Activated CD8-positive, alpha-beta memory T cell treated with anti-CD3 and anti-CD28 coated beads, Interleukin-2, amount 10 ng/mL, durations not matched to agents 7 days and 5 days (primary cell): Measurements from ENCODE around the gene PLEKHM1. TPM values are rescaled to one million over a fixed set of nuclear protein-coding genes. Genes with fewer than 3 reads are reported as not detected.
"Not testable (repeated sequence)": the region's sequence is repeated elsewhere in the genome, so short reads cannot be mapped to it uniquely, and the experiment has no call there.

ENCODE experiments used
- ATAC-seq: fragments of 150-1000 bp; cut with Tn5 transposase; one replicate; pipeline ENCODE4 v1.10.0; 2021; ENCODE audit warnings: moderate library complexity
- CTCF ChIA-PET: fragments of 350-600 bp; sonication (Branson Sonifier 250); formaldehyde crosslinking; loops from one replicate; lab custom pipeline; 2021; ENCODE audit warnings: antibody characterized with exemption; lab: Charles Lee
- DNase-seq: peaks from one replicate; pipeline ENCODE4 v3.0.0-alpha.2; 2020
- H3K27ac Mint-ChIP-seq: one replicate; pipeline ENCODE4 v1.8.0; 2021; ENCODE audit warnings: mild to moderate bottlenecking, mixed read lengths
- H3K27me3 Mint-ChIP-seq: one replicate; pipeline ENCODE4 v1.8.0; 2021; ENCODE audit warnings: mixed read lengths
- H3K36me3 Mint-ChIP-seq: one replicate; pipeline ENCODE4 v1.8.0; 2021; ENCODE audit warnings: mild to moderate bottlenecking, mixed read lengths
- H3K4me1 Mint-ChIP-seq: one replicate; pipeline ENCODE4 v1.8.0; 2021; ENCODE audit warnings: mixed read lengths
- H3K4me3 Mint-ChIP-seq: one replicate; pipeline ENCODE4 v1.8.0; 2021; ENCODE audit warnings: mild to moderate bottlenecking, moderate library complexity, mixed read lengths
- H3K9me3 Mint-ChIP-seq: one replicate; pipeline ENCODE4 v1.8.0; 2022; ENCODE audit warnings: low read depth, mixed read lengths
- total RNA-seq, 2 experiments: library from RNA; stranded (reverse); gene quantifications; one replicate each; pipeline ENCODE4 v1.2.3, GENCODE V29; 2021

The PLEKHM1 gene
- total RNA-seq, 2 experiments from 2014 or later, result 49.0 to 51.2 TPM

DNA sequence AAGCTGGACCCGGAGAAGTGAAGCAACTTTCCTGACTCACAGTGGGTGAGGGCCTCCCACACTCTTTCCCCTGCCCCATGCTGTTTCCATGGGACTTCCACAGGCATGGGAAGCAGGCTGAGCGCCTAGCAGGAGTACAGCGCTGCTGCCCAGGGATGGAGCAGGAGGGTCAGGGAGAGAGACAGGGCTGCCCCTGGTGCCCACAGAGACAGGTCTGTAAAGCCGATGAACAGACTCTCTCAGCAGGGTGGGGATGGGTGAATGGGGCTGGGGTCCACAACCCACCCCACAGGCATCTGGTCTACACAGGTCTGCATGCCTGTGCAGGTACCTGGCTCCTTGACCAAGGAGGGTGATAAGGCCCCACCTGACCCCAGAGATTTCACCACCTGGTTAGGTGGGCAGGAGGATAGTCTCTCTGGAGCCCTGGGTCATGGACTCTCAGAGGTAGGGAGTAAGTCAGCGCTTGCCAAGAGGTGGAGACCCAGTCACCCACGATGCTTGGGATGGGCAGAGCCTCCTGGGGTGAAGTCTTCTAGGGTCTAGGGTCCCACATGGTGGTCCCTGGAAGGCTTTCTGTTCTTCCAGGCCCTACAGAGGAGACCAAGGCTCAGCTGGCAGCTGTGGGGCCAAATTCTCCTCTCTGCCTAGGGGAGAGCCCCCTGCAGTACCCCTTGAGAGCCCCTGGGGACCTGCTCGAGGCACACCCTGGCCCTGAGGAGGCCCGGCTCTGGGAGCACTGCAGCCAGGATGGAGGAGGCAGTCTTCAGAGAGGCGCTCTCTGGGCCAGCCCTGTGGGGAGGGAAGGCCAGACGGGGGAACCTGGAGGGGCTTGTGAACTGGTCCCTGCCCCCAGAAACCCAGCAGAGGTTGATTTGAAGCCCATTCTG lies 46.9 kb downstream of the PLEKHM1 start:
- H3K27me3 Mint-ChIP-seq, ATAC-seq, CTCF ChIA-PET, H3K36me3 Mint-ChIP-seq, DNase-seq, H3K4me3 Mint-ChIP-seq, H3K9me3 Mint-ChIP-seq, H3K27ac Mint-ChIP-seq: not testable (repeated sequence)
- H3K4me1 Mint-ChIP-seq, result peaks cover 38% of the 10 kb centered on the region

DNA sequence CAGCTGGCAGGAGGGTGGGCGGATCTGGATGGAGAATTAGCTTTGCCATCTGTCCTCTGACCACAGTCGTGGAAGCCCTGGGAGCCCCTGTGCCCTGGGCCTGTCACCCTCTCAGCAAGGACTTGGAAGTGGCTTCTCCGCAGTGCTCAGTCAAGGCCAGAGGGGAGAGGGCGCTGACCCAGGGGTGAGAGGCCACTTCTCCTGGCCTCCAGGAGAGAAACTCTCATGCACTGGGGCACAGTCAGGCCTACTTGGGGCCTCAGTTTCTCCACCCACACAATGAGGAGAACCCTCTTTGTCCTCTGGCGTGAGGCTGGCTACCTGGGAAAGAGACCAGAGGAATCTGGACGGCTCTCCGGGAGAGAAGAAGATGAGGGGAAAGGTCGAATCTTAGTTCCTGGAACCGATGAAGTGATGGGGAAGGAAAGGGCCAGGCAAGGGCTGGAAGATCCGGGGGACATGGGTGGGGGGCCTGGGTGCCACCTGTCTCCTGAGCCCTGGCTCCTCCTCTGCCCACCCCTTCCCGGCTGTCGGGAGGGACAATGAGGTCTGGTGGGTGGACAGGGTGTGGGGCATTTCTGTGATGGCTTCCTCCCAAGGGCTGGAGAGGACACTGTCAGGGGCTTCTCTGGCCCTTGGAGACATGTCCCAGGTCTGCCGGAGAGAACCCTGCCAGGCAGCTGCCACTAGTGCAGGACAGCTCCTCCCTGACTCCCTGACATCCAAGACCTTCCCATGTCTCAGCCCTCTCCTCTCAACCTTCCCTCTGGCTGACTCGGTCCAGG lies 48.8 kb downstream of the PLEKHM1 start:
- Mint-ChIP-seq H3K36me3 (peaks cover 6% of the 10 kb centered on the region), H3K4me1 (peaks cover 29% of the 10 kb centered on the region), H3K27me3 (no peaks in the 10 kb centered on the region), H3K27ac (peak overlapping the region; percentile 15), H3K9me3 (no peaks in the 10 kb centered on the region), H3K4me3 (no peak overlapping the region)
- DNase-seq (peak; percentile 34), ATAC-seq (no peak)
- CTCF ChIA-PET, result no interaction called here

GRCh38 chr17:45440839-45441515 lies 49.5 kb downstream of the PLEKHM1 start:
- not testable (repeated sequence) for ATAC-seq, H3K9me3 Mint-ChIP-seq, DNase-seq, H3K4me3 Mint-ChIP-seq, H3K36me3 Mint-ChIP-seq, H3K27me3 Mint-ChIP-seq
- H3K27ac Mint-ChIP-seq, result peak overlapping the region; percentile 68
- CTCF ChIA-PET, result interaction anchor here (1.5 kb wide), 1 partner anchor 12 kb away, joined by 7 read pairs; no protein-coding TSS in a partner anchor
- H3K4me1 Mint-ChIP-seq, result peaks cover 23% of the 10 kb centered on the region

DNA sequence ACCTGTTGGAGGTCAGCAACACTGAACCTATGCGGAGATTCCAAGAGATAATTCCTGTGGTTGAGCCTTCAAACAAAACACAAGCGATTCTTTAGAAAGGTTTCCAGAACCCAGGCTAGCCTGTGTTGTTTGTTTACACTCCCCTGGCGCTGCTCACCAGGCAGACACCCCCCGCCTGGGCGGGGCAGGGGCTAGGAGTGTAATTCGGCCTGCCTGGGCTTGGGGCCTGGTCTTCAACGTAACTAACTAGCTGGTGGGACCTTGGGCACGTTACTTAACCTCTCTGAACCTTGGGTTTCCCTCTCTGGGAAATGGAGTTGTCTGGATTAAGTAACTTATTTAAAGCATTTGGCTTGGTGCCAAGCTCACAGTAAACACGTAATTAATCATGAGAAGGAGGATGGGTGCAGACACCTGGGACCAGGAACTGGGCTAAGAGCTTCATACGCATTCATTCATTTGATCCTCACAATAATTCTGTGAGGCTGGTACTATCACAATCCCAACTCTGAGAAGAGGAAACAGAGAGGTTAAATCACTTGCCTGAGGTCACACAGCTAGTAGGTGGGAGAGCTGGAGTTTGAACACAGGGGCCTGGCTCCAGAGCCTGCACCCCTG lies 50.3 kb downstream of the PLEKHM1 start:
- ATAC-seq (no peak), DNase-seq (no peak)
- Mint-ChIP-seq H3K4me3 (no peak overlapping the region), H3K4me1 (peaks cover 18% of the 10 kb centered on the region), H3K36me3 (peaks cover 4% of the 10 kb centered on the region), H3K9me3 (no peaks in the 10 kb centered on the region), H3K27me3 (no peaks in the 10 kb centered on the region), H3K27ac (peak overlapping the region; percentile 68)
- CTCF ChIA-PET, result interaction anchor here (1.5 kb wide), 1 partner anchor 12 kb away, joined by 7 read pairs; no protein-coding TSS in a partner anchor

DNA sequence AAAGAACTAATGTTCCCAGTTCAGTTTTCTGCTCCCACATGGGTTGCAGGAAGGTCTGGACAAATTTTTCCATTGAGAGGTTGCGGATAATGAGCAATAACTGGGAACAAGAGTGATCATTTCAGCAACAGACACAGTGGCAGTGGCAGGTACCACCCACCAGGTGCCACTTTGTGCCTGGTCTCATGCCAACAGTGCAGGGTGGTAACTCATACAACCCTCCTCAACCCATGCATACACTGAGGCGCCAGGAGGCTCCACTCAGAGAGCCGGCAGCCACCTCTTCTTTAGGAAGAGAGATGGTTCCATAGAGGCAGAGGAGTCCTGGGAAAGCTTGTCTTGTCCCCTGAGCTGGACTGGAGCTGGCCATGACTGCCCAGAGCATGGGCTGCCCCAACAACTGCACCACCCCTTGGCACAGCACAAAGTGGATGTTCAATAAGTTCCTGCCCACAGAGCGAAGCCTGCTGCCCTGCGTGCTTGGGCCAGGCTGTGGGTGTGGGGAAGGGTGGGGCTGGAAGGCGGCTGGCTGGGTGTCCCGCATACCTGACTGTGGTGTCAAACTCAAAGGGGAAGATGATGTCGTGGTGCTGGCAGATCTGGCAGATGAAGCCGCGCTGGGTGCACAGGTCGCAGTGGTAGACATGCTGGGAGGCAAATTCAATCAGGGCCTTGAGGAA lies 51.5 kb downstream of the PLEKHM1 start:
- CTCF ChIA-PET, result no interaction called here
- no peak overlapping the region for H3K27ac Mint-ChIP-seq

GRCh38 chr17:45437465-45438283 lies 52.8 kb downstream of the PLEKHM1 start:
- H3K27ac Mint-ChIP-seq, result no peak overlapping the region
- no peaks in the 10 kb centered on the region for H3K9me3 Mint-ChIP-seq
- ATAC-seq (no peak), DNase-seq (no peak)
- CTCF ChIA-PET, result no interaction called here
- H3K4me3 Mint-ChIP-seq, result no peak overlapping the region
- H3K27me3 Mint-ChIP-seq, result no peaks in the 10 kb centered on the region
- H3K36me3 Mint-ChIP-seq, result no peaks in the 10 kb centered on the region
- H3K4me1 Mint-ChIP-seq, result peaks cover 12% of the 10 kb centered on the region

More for the DNA sequence above, 51.5 kb downstream of the PLEKHM1 start:
- Mint-ChIP-seq H3K4me3 (no peak overlapping the region), H3K36me3 (no peaks in the 10 kb centered on the region), H3K4me1 (peaks cover 10% of the 10 kb centered on the region), H3K27me3 (no peaks in the 10 kb centered on the region), H3K9me3 (no peaks in the 10 kb centered on the region)
- ATAC-seq, result no peak
- DNase-seq, result no peak

DNA sequence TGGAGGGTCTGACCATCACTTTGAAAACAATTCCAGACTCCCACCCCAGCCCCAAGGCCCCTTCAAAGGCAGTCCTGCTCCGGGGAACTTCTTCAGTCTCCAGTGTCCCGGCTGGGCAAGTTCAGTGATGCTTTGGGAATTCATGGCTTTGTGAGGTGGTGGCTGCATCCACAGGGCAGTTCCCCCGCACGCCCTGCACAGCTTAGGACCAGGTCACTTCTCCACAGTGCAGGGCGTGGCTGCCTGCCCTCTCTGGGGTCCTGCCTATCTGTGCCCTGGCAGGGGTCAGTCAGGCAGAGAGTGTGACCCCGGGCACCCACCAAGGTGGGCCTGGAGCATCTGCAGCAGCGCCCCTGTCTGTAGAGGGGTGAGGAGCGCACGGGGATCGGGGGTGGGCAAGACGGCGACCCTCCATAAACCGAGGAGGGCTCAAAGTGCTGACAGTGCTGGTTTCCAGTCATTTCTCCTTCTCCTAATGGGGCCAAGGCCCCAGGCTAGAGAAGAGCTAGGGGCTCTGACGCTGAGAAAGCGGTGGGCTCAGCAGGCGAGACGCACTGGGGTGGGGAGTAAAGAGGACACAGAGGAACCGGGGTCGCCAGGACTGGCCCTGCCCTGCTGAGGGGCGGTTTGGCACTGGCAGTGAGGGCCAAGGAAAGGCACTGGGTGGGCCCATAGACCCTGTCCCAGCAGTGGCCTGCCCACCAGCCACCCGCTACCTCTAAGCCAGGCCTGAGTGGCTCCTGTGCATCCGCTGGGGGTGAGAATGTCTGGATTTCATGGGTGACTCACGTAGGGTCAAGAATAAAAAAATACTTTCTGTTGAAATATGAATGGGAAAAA lies 53.7 kb downstream of the PLEKHM1 start:
- DNase-seq (no peak), ATAC-seq (no peak)
- Mint-ChIP-seq H3K4me3 (no peak overlapping the region), H3K4me1 (peaks cover 12% of the 10 kb centered on the region), H3K9me3 (no peaks in the 10 kb centered on the region), H3K36me3 (no peaks in the 10 kb centered on the region), H3K27me3 (no peaks in the 10 kb centered on the region), H3K27ac (no peak overlapping the region)
- CTCF ChIA-PET, result no interaction called here

DNA sequence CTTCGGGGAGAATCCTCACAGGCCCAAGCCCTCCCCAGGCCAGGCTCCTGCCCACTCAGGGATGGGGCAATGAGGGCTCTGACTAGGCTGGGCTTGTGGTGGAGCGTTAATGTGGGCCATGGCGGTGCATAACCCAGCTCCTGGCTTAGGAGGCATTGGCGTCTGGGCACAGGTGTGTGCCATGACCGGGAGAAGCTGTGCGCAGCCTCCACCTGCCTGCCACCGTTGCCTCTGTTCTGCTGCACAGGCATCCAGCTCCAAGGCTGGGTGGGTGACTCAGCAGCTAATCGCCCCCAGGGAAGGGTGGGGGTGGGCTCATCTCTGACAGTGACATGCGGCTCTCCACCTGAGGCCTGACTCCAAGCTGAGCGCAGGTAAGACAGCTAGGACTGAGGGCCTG lies 54.4 kb downstream of the PLEKHM1 start:
- no peak overlapping the region for H3K27ac Mint-ChIP-seq
- H3K4me1 Mint-ChIP-seq, result peaks cover 12% of the 10 kb centered on the region
- ATAC-seq, result no peak
- H3K27me3 Mint-ChIP-seq, result no peaks in the 10 kb centered on the region
- no peak for DNase-seq
- H3K36me3 Mint-ChIP-seq, result no peaks in the 10 kb centered on the region
- H3K9me3 Mint-ChIP-seq, result no peaks in the 10 kb centered on the region
- H3K4me3 Mint-ChIP-seq, result no peak overlapping the region
- CTCF ChIA-PET, result no interaction called here

DNA sequence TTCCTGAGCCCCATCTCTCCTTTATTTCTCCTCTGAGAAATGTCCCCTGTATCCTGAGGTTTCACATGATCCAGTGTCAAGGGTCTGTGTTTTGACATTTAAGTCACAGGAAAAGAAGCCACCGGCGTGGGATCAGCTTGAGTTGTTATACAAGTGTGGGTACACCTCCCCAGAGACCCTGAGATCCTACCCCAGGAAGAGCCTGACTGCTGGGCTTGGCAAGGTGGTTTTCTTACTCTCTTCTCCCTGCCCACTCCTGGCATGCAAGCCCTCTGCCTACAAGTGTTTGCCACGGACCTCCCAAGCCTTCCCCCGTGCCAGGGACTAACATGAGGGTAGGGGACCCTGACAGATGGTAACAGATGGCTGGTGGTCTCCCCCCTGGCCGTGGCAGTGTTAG lies 55.0 kb downstream of the PLEKHM1 start:
- Mint-ChIP-seq H3K4me3 (no peak overlapping the region), H3K9me3 (no peaks in the 10 kb centered on the region), H3K36me3 (peaks cover 2% of the 10 kb centered on the region), H3K4me1 (peaks cover 9% of the 10 kb centered on the region), H3K27ac (peak overlapping the region; percentile 55), H3K27me3 (no peaks in the 10 kb centered on the region)
- ATAC-seq (no peak), DNase-seq (no peak)
- CTCF ChIA-PET, result no interaction called here

DNA sequence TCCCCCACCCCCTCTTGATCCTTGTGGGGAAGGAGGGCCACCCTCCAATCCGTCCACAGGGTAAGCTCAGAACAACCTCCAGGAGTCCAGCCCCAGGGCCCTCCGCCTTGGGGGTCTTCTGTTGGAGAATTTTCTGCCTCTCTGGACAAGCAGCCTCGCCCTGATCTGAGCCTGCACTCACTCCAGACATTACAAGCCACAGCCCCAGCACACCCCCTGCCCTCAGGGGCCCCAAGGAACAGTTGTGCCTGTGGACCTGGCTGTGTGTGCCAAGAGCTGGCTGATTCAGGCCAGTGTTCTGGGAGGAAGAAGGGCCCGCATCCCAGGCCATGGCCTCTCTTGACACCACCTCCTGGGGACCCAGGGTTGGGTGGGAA lies 57.4 kb downstream of the PLEKHM1 start:
- peaks cover 22% of the 10 kb centered on the region for H3K4me1 Mint-ChIP-seq

GRCh38 chr17:45432405-45433158 lies 57.9 kb downstream of the PLEKHM1 start, which contains the start of gene ARHGAP27:
ARHGAP27 (minus strand) TSS chr17:45432870; CDS start chr17:45430279, 2,591 bp downstream.
- CTCF ChIA-PET, result interaction anchor here (1.5 kb wide), 1 partner anchor 47 kb away, joined by 4 read pairs; no protein-coding TSS in a partner anchor
- ATAC-seq (no peak), DNase-seq (peak; percentile 56)
- H3K4me3 Mint-ChIP-seq, result peak within 1 kb of the TSS; percentile 86
- peak within 1 kb of the TSS; percentile 88 for H3K27ac Mint-ChIP-seq
- H3K27me3 Mint-ChIP-seq, result no peaks in the 10 kb centered on the region
- peaks cover 7% of the 10 kb centered on the region for H3K36me3 Mint-ChIP-seq
- no peaks in the 10 kb centered on the region for H3K9me3 Mint-ChIP-seq
- H3K4me1 Mint-ChIP-seq, result peaks cover 26% of the 10 kb centered on the region

More for the DNA sequence above, 57.4 kb downstream of the PLEKHM1 start:
- CTCF ChIA-PET, result no interaction called here
- Mint-ChIP-seq H3K27ac (no peak overlapping the region), H3K9me3 (no peaks in the 10 kb centered on the region), H3K4me3 (peak overlapping the region; percentile 39), H3K27me3 (no peaks in the 10 kb centered on the region), H3K36me3 (peaks cover 7% of the 10 kb centered on the region)
- DNase-seq (no peak), ATAC-seq (no peak)
